ENCODE data around the gene RMRP. TPM values are rescaled to one million over a fixed set of nuclear protein-coding genes. Genes with fewer than 3 reads are reported as not detected.

RMRP gene
- total and polyA plus RNA-seq, 10 of the 15 experiments (the other 5 are each of a cell fraction or from before 2014, with no cell fraction given), result 12.0 to 42,450 (median 6,418) TPM; not detected in 4

DNA sequence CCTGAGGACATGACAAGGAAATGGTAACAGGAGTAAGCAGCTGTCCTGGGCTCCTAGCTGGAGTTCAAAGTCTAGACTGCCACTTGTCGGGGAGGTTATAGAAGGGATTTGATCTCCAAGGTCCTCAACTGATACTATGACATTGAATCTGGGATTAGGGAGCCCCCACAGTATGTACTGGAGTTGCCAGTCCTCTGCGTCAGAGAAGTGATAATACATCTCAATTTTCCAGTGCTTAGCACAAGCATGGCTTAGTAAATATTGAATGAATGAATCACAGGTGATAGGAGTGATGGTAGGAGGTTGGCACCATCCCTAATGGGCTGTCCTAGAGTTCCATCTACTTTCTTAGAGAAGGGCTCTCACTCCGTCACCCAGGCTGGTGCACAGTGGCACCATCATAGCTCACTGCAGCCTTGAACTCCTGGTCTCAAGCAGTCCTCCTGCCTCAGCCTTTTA lies 38.2 kb upstream of the RMRP start:
- RAD21 ChIA-PET (ENCODE audit: unreplicated experiment), result interaction anchor here (1.0 to 2.8 kb wide), 23 partner anchors 9 to 186 kb away, joined by 3 to 25 read pairs (median 5); partner anchors contain the start of genes ARHGEF39, CCDC107, CREB3 and RGP1

More for the DNA sequence above, 38.2 kb upstream of the RMRP start:
- Histone ChIP-seq H3K4me2 (ENCODE audit: control insufficient read depth, insufficient read depth) (no peak overlapping the region), H2AFZ (ENCODE audit: control insufficient read depth, low read depth, low read length) (no peak overlapping the region), H3K27me3 (replicated peaks in 1 of 2; ENCODE audit: control insufficient read depth in 2 of 2, insufficient read depth in 2 of 2, low read length in 1 of 2) (no peaks in the 10 kb centered on the region), H3K27ac (ENCODE audit: control insufficient read depth, insufficient read depth) (no peak overlapping the region), H3K9ac (ENCODE audit: control insufficient read depth, insufficient read depth, low read length) (no peak overlapping the region), H3K36me3 (ENCODE audit: control insufficient read depth in 2 of 2, insufficient read depth in 2 of 2, low read length in 1 of 2) (peaks cover 32 to 41% of the 10 kb centered on the region in 2 experiments), H3K4me1 (ENCODE audit: control insufficient read depth, insufficient read depth, low read length) (peaks cover 3% of the 10 kb centered on the region; the same call in 1 of the 2 replicates), H3K9me3 (replicated peaks; ENCODE audit: control insufficient read depth, insufficient read depth, low read length) (no peaks in the 10 kb centered on the region), H3K4me3 (no peak overlapping the region), H4K20me1 (ENCODE audit: control insufficient read depth, insufficient read depth) (no peaks in the 10 kb centered on the region), H3K79me2 (ENCODE audit: control insufficient read depth, insufficient read depth, low read length) (no peaks in the 10 kb centered on the region)
- intact Hi-C loops (cut with micrococcal nuclease; ENCODE audit: unreplicated experiment), result loop anchor here (1.0 kb wide), 2 partner anchors 33 to 92 kb away; no protein-coding TSS in a partner anchor
- ChIA-PET SMC1A (ENCODE audit: uncharacterized antibody, unreplicated experiment) (interaction anchor here (0.6 to 5.1 kb wide), 26 partner anchors 8 to 186 kb away, joined by 3 to 65 read pairs (median 4); partner anchors contain the start of genes ARHGEF39, CCDC107, GBA2 and HINT2), CTCF (interaction anchor here (0.8 to 15.2 kb wide), 42 partner anchors 8 to 186 kb away, joined by 3 to 227 read pairs (median 8); partner anchors contain the start of genes ARHGEF39, CA9, CCDC107 and CREB3), POLR2A (interaction anchor here (0.7 to 2.2 kb wide), 10 partner anchors 8 to 52 kb away, joined by 3 to 11 read pairs (median 6); partner anchors contain the start of genes ARHGEF39 and TLN1)
- ATAC-seq, result no peak
- 100% methylated on average over 3 of the region's 3 CpGs for WGBS (ENCODE audit: insufficient coverage, insufficient replicate concordance, low lambda C conversion rate, missing lambda C conversion rate)
- FAIRE-seq, result no peak
- TF ChIP-seq HCFC1 (IDR thresholded peaks at IDR 0.05; ENCODE audit: low read length) (no peak), NR2C1 (IDR thresholded peaks at IDR 0.05) (no peak), GATAD2B (conservative IDR thresholded peaks at IDR 0.05; ENCODE audit: low read depth) (no peak), ZNF592 (IDR thresholded peaks at IDR 0.05) (no peak), SIX5 (IDR thresholded peaks at IDR 0.05; ENCODE audit: low read depth, low read length, severe bottlenecking) (no peak)
- DNase-seq (ENCODE audit: low read depth, low spot score), result no peak
- in situ Hi-C loops (cut with MboI), result no loop called here
- no TSS peak for BruUV-seq (replicated peaks)
